A549 (cell line): ENCODE measurements around the gene NPHS2.

ENCODE experiments used
- CTCF ChIP-seq: fragments of >200 bp; sonication (Bioruptor Twin); formaldehyde crosslinking; IDR thresholded peaks from 3 replicates; pipeline ENCODE4 v1.5.1; 2016
- E2F6 ChIP-seq: IDR thresholded peaks from 2 replicates; pipeline ENCODE4 v1.6.1; 2012; ENCODE audit warnings: low read depth, borderline replicate concordance
- GATA3 ChIP-seq: IDR thresholded peaks from 2 replicates; pipeline ENCODE4 v1.6.1; 2012; ENCODE audit warnings: borderline replicate concordance
- JUN ChIP-seq, 2 experiments: fragments of >200 bp; sonication (Bioruptor Twin); formaldehyde crosslinking; IDR thresholded peaks; 2 replicates in 1 of 2; 3 replicates in 1 of 2; pipeline ENCODE4 v1.6.1; 2016 to 2017
- NR3C1 ChIP-seq: fragments of >200 bp; sonication (Bioruptor Twin); formaldehyde crosslinking; IDR thresholded peaks from 3 replicates; pipeline ENCODE4 v1.6.1; 2017
- POLR2A ChIP-seq: IDR thresholded peaks from 2 replicates; pipeline ENCODE4 v1.6.1; 2012; ENCODE audit warnings: mild to moderate bottlenecking, low read length
- RAD21 ChIP-seq, 2 experiments: fragments of >200 bp in 1 of 2; sonication (Bioruptor Twin) in 1 of 2; formaldehyde crosslinking in 1 of 2; IDR thresholded peaks in 1 of 2; conservative IDR thresholded peaks in 1 of 2; 2 replicates in 1 of 2; 3 replicates in 1 of 2; pipeline ENCODE4 v1.6.1; 2012 to 2018; ENCODE audit warnings: inconsistent platforms in 1 of 2
- REST ChIP-seq: fragments of 200-600 bp; sonication (generic); IDR thresholded peaks from 2 replicates; pipeline ENCODE4 v1.6.1; 2016; ENCODE audit warnings: antibody characterized with exemption, mild to moderate bottlenecking, moderate library complexity
- SMC3 ChIP-seq: fragments of >200 bp; sonication (Bioruptor Twin); formaldehyde crosslinking; IDR thresholded peaks from 3 replicates; pipeline ENCODE4 v1.6.1; 2018; ENCODE audit warnings: inconsistent platforms
- ZFP36 ChIP-seq: fragments of 450-650 bp; IDR thresholded peaks from 2 replicates; pipeline ENCODE4 v1.6.1; 2014; ENCODE audit warnings: borderline replicate concordance; ENCODE audit not compliant: partially characterized antibody
- ZNF302 ChIP-seq: fragments of 250-450 bp; sonication (Bioruptor Pico); IDR thresholded peaks from 2 replicates; pipeline ENCODE4 v1.9.0; 2021; ENCODE audit warnings: inconsistent platforms, mild to moderate bottlenecking, moderate library complexity

GRCh38 chr1:179541774-179542173 lies 34.0 kb downstream of the NPHS2 start:
- no peak for TF ChIP-seq ZFP36
- no peak for TF ChIP-seq SMC3
- TF ChIP-seq CTCF = no peak
- TF ChIP-seq REST = no peak
- no peak for TF ChIP-seq RAD21 (conservative IDR thresholded peaks at IDR 0.05 in 1 of 2, IDR thresholded peaks at IDR 0.05 in 1 of 2)
- no peak for TF ChIP-seq E2F6
- no peak for TF ChIP-seq NR3C1
- no peak for TF ChIP-seq ZNF302
- no peak for TF ChIP-seq JUN (IDR thresholded peaks at IDR 0.05)
- TF ChIP-seq POLR2A = no peak
- no peak for TF ChIP-seq GATA3
